Activated naive CD4-positive, alpha-beta T cell treated with anti-CD3 and anti-CD28 coated beads for 36 hours (primary cell): ENCODE data around the gene WFDC13. TPM values are rescaled to one million over a fixed set of nuclear protein-coding genes. Genes with fewer than 3 reads are reported as not detected.

Source experiments
- CTCF ChIA-PET: fragments of 350-600 bp; sonication (Branson Sonifier 250); formaldehyde crosslinking; loops from one replicate; lab custom pipeline; 2021; ENCODE audit warnings: antibody characterized with exemption; lab: Charles Lee
- DNase-seq: peaks from one replicate; pipeline ENCODE4 v3.0.0-alpha.2; 2020
- H3K27ac Mint-ChIP-seq: one replicate; pipeline ENCODE4 v1.8.0; 2021; ENCODE audit warnings: mild to moderate bottlenecking, mixed read lengths
- H3K27me3 Mint-ChIP-seq: one replicate; pipeline ENCODE4 v1.8.0; 2021; ENCODE audit warnings: low read depth, mixed read lengths
- H3K36me3 Mint-ChIP-seq: one replicate; pipeline ENCODE4 v1.8.0; 2021; ENCODE audit warnings: low read depth, mixed read lengths
- H3K4me1 Mint-ChIP-seq: one replicate; pipeline ENCODE4 v1.8.0; 2021; ENCODE audit warnings: low read depth, mixed read lengths
- H3K4me3 Mint-ChIP-seq: one replicate; pipeline ENCODE4 v1.8.0; 2021; ENCODE audit warnings: mild to moderate bottlenecking, moderate library complexity, mixed read lengths
- H3K9me3 Mint-ChIP-seq: one replicate; pipeline ENCODE4 v1.8.0; 2021; ENCODE audit warnings: mixed read lengths
- intact Hi-C: fragments of 100-400 bp; cut with micrococcal nuclease; formaldehyde crosslinking; loops from one replicate; pipeline ENCODE4 v1.15.1; 2023
- microRNA-seq: library from miRNA; unstranded; fragments of <30 nt; microRNA quantifications from one replicate; pipeline ENCODE4 v1.2.0, GENCODE V29; 2022; ENCODE audit warnings: borderline microRNAs expressed, borderline replicate concordance
- total RNA-seq, 2 experiments: library from RNA; stranded (reverse); gene quantifications; one replicate each; pipeline ENCODE4 v1.2.3, GENCODE V29; 2021

The WFDC13 gene
- total RNA-seq, 2 experiments from 2014 or later, result not detected

GRCh38 chr20:45725134-45725533, 23.3 kb downstream of the WFDC13 start:
- intact Hi-C loops, result no loop called here
- H3K27ac Mint-ChIP-seq, result no peak overlapping the region
- CTCF ChIA-PET, result interaction anchor here (1.6 kb wide), 1 partner anchor 46 kb away, joined by 7 read pairs; no protein-coding TSS in a partner anchor
- H3K36me3 Mint-ChIP-seq, result no peaks in the 10 kb centered on the region
- no peak overlapping the region for H3K4me3 Mint-ChIP-seq
- no peak for DNase-seq
- H3K9me3 Mint-ChIP-seq, result no peaks in the 10 kb centered on the region
- H3K27me3 Mint-ChIP-seq, result peaks cover 18% of the 10 kb centered on the region
- no peaks in the 10 kb centered on the region for H3K4me1 Mint-ChIP-seq

- no peak for DNase-seq
- H3K4me3 Mint-ChIP-seq, result no peak overlapping the region
- no peaks in the 10 kb centered on the region for H3K4me1 Mint-ChIP-seq
- H3K27ac Mint-ChIP-seq, result no peak overlapping the region
- CTCF ChIA-PET, result no interaction called here
- H3K36me3 Mint-ChIP-seq, result peaks cover 2% of the 10 kb centered on the region
- peaks cover 21% of the 10 kb centered on the region for H3K27me3 Mint-ChIP-seq
- H3K9me3 Mint-ChIP-seq, result peaks cover 5% of the 10 kb centered on the region
- intact Hi-C loops, result no loop called here
Observed at GRCh38 chr20:45727044-45727443, 25.2 kb downstream of the WFDC13 start.

- Mint-ChIP-seq H3K27me3 (peaks cover 23% of the 10 kb centered on the region), H3K9me3 (peaks cover 15% of the 10 kb centered on the region), H3K27ac (no peak overlapping the region), H3K4me3 (no peak overlapping the region), H3K36me3 (peaks cover 4% of the 10 kb centered on the region), H3K4me1 (no peaks in the 10 kb centered on the region)
- CTCF ChIA-PET, result no interaction called here
- intact Hi-C loops, result no loop called here
- no peak for DNase-seq
Observed at GRCh38 chr20:45732199-45732598, 30.4 kb downstream of the WFDC13 start.

- Mint-ChIP-seq H3K9me3 (peaks cover 15% of the 10 kb centered on the region), H3K36me3 (peaks cover 4% of the 10 kb centered on the region), H3K27ac (no peak overlapping the region), H3K4me3 (no peak overlapping the region), H3K27me3 (peaks cover 27% of the 10 kb centered on the region), H3K4me1 (no peaks in the 10 kb centered on the region)
- intact Hi-C loops, result no loop called here
- CTCF ChIA-PET, result interaction anchor here (0.7 to 0.9 kb wide), 2 partner anchors 36 to 82 kb away, joined by 3 read pairs; no protein-coding TSS in a partner anchor
- no peak for DNase-seq
Observed at GRCh38 chr20:45735552-45735951, 33.7 kb downstream of the WFDC13 start.

- intact Hi-C loops, result no loop called here
- peaks cover 13% of the 10 kb centered on the region for H3K9me3 Mint-ChIP-seq
- H3K27me3 Mint-ChIP-seq, result peaks cover 25% of the 10 kb centered on the region
- no peak overlapping the region for H3K27ac Mint-ChIP-seq
- DNase-seq, result no peak
- peaks cover 3% of the 10 kb centered on the region for H3K36me3 Mint-ChIP-seq
- no peaks in the 10 kb centered on the region for H3K4me1 Mint-ChIP-seq
- CTCF ChIA-PET, result interaction anchor here (0.7 kb wide), 1 partner anchor 81 kb away, joined by 3 read pairs; no protein-coding TSS in a partner anchor
- no peak overlapping the region for H3K4me3 Mint-ChIP-seq
Observed at GRCh38 chr20:45735988-45736387, 34.1 kb downstream of the WFDC13 start.

- Mint-ChIP-seq H3K36me3 (no peaks in the 10 kb centered on the region), H3K4me1 (no peaks in the 10 kb centered on the region), H3K9me3 (no peaks in the 10 kb centered on the region), H3K27ac (no peak overlapping the region), H3K27me3 (peaks cover 11% of the 10 kb centered on the region), H3K4me3 (no peak overlapping the region)
- intact Hi-C loops, result no loop called here
- no peak for DNase-seq
- CTCF ChIA-PET, result interaction anchor here (0.6 kb wide), 2 partner anchors 41 to 118 kb away, joined by 3 to 5 read pairs; no protein-coding TSS in a partner anchor
Observed at GRCh38 chr20:45742596-45742995, 40.8 kb downstream of the WFDC13 start.

GRCh38 chr20:45745015-45745414, 43.2 kb downstream of the WFDC13 start:
- no peaks in the 10 kb centered on the region for H3K4me1 Mint-ChIP-seq
- no peak overlapping the region for H3K27ac Mint-ChIP-seq
- intact Hi-C loops, result no loop called here
- no peak for DNase-seq
- peaks cover 18% of the 10 kb centered on the region for H3K27me3 Mint-ChIP-seq
- H3K4me3 Mint-ChIP-seq, result no peak overlapping the region
- CTCF ChIA-PET, result no interaction called here
- H3K9me3 Mint-ChIP-seq, result no peaks in the 10 kb centered on the region
- no peaks in the 10 kb centered on the region for H3K36me3 Mint-ChIP-seq

- Mint-ChIP-seq H3K9me3 (peaks cover 8% of the 10 kb centered on the region), H3K4me1 (peaks cover 26% of the 10 kb centered on the region), H3K36me3 (no peaks in the 10 kb centered on the region), H3K4me3 (no peak overlapping the region), H3K27me3 (peaks cover 21% of the 10 kb centered on the region), H3K27ac (no peak overlapping the region)
- CTCF ChIA-PET, result interaction anchor here (2.9 kb wide), 1 partner anchor 20 kb away, joined by 20 read pairs; no protein-coding TSS in a partner anchor
- intact Hi-C loops, result loop anchor here (1.0 to 5.0 kb wide), 2 partner anchors 140 to 651 kb away; no protein-coding TSS in a partner anchor
- DNase-seq, result no peak
Observed at GRCh38 chr20:45751721-45752120, 49.9 kb downstream of the WFDC13 start.

GRCh38 chr20:45752746-45753145, 50.9 kb downstream of the WFDC13 start:
- peaks cover 16% of the 10 kb centered on the region for H3K27me3 Mint-ChIP-seq
- no peak overlapping the region for H3K4me3 Mint-ChIP-seq
- peak; percentile 53 for DNase-seq
- peaks cover 8% of the 10 kb centered on the region for H3K9me3 Mint-ChIP-seq
- no peaks in the 10 kb centered on the region for H3K36me3 Mint-ChIP-seq
- CTCF ChIA-PET, result no interaction called here
- H3K4me1 Mint-ChIP-seq, result peaks cover 26% of the 10 kb centered on the region
- intact Hi-C loops, result loop anchor here (1.0 to 5.0 kb wide), 3 partner anchors 141 to 650 kb away; partner anchors contain the start of gene SDC4
- no peak overlapping the region for H3K27ac Mint-ChIP-seq

- no peaks in the 10 kb centered on the region for H3K36me3 Mint-ChIP-seq
- H3K9me3 Mint-ChIP-seq, result peaks cover 8% of the 10 kb centered on the region
- CTCF ChIA-PET, result no interaction called here
- intact Hi-C loops, result no loop called here
- H3K27me3 Mint-ChIP-seq, result peaks cover 14% of the 10 kb centered on the region
- H3K4me1 Mint-ChIP-seq, result peaks cover 10% of the 10 kb centered on the region
- no peak overlapping the region for H3K27ac Mint-ChIP-seq
- H3K4me3 Mint-ChIP-seq, result no peak overlapping the region
- no peak for DNase-seq
Observed at GRCh38 chr20:45758096-45758495, 56.3 kb downstream of the WFDC13 start.

Small RNA genes within 50 kb of the gene (microRNA-seq; reads per million reads assigned to microRNA genes)
- gene MIR3617, result not detected

Other genes starting within 250 kb of the WFDC13 start
- 1 to 10 TPM in 1 of 2 experiments, under 1 TPM in 1; 0.83 to 1.0 TPM for gene WFDC2, start 232.3 kb upstream of the WFDC13 start, total RNA-seq
- gene SPINT3, start 186.4 kb upstream of the WFDC13 start, total RNA-seq, result not detected
- gene WFDC6, start 162.6 kb upstream of the WFDC13 start, total RNA-seq, result not detected
- gene EPPIN, start 154.6 kb upstream of the WFDC13 start, total RNA-seq, result not detected
- not detected for gene WFDC8, start 122.8 kb upstream of the WFDC13 start, total RNA-seq
- gene WFDC10A, start 72.3 kb upstream of the WFDC13 start, total RNA-seq, result not detected
- not detected for gene WFDC9, start 70.8 kb upstream of the WFDC13 start, total RNA-seq
- not detected for gene WFDC11, start 31.8 kb upstream of the WFDC13 start, total RNA-seq
- not detected for gene WFDC10B, start 3.0 kb downstream of the WFDC13 start, total RNA-seq
- not detected for gene SPINT4, start 20.3 kb downstream of the WFDC13 start, total RNA-seq
- not detected for gene WFDC3, start 89.8 kb downstream of the WFDC13 start, total RNA-seq
- gene DNTTIP1, start 89.9 kb downstream of the WFDC13 start, total RNA-seq, result 10 to 100 TPM; 22.4 TPM
- gene UBE2C, start 110.6 kb downstream of the WFDC13 start, total RNA-seq, result 100 to 1,000 TPM; 189 to 202 TPM
- gene TNNC2, start 125.3 kb downstream of the WFDC13 start, total RNA-seq, result not detected
- 1 to 10 TPM in 1 of 2 experiments, under 1 TPM in 1; 0.72 to 1.2 TPM for gene SNX21, start 131.8 kb downstream of the WFDC13 start, total RNA-seq
- gene ACOT8, start 155.4 kb downstream of the WFDC13 start, total RNA-seq, result 10 to 100 TPM; 21.4 to 23.3 TPM
- gene ZSWIM3, start 155.6 kb downstream of the WFDC13 start, total RNA-seq, result 1 to 10 TPM; 3.3 to 3.7 TPM
- gene ZSWIM1, start 179.2 kb downstream of the WFDC13 start, total RNA-seq, result 1 to 10 TPM; 8.2 to 8.4 TPM
- gene SPATA25, start 185.6 kb downstream of the WFDC13 start, total RNA-seq, result under 1 TPM; 0.38 to 0.52 TPM
- gene NEURL2, start 189.2 kb downstream of the WFDC13 start, total RNA-seq, result 1 to 10 TPM in 1 of 2 experiments, under 1 TPM in 1; 0.99 to 1.4 TPM
- gene CTSA, start 189.3 kb downstream of the WFDC13 start, total RNA-seq, result 10 to 100 TPM; 28.7 to 31.5 TPM
- 1 to 10 TPM; 4.3 to 4.8 TPM for gene PLTP, start 210.1 kb downstream of the WFDC13 start, total RNA-seq
- gene PCIF1, start 232.6 kb downstream of the WFDC13 start, total RNA-seq, result 10 to 100 TPM; 39.2 to 39.5 TPM